SK-N-SH (cell line): ENCODE measurements around the gene SCYL2. TPM values are rescaled to one million over a fixed set of nuclear protein-coding genes. Genes with fewer than 3 reads are reported as not detected.

Experiments used
- CTCF ChIA-PET: fragments of 300-600, 350-600 bp; formaldehyde crosslinking; extraction: SDS; loops from one replicate; lab custom pipeline; 2021; lab: Yijun Ruan, JAX
- POLR2A ChIA-PET: fragments of 350-600 bp; sonication (Branson Sonifier 250); formaldehyde crosslinking; extraction: SDS; loops from one replicate; lab custom pipeline; 2020; ENCODE audit warnings: antibody characterized with exemption, inconsistent platforms; lab: Yijun Ruan, JAX
- DNase-seq: peaks from one replicate; pipeline ENCODE4 v3.0.0; 2012
- H2AFZ ChIP-seq: fragments of 200-600 bp; sonication (generic); 2 replicates; pipeline ENCODE4 v1.8.1; 2016; ENCODE audit warnings: antibody characterized with exemption, mild to moderate bottlenecking, low read depth
- H3F3A ChIP-seq: fragments of 200-600 bp; sonication (generic); replicated peaks from 2 replicates; pipeline ENCODE3; 2016; ENCODE audit warnings: antibody characterized with exemption, mild to moderate bottlenecking; ENCODE audit not compliant: insufficient read depth
- H3K27ac ChIP-seq, 2 experiments: fragments of 200-500 bp in 1 of 2; fragments of 200-600 bp in 1 of 2; sonication (Bioruptor generic) in 1 of 2; sonication (generic), shearing (Covaris generic) in 1 of 2; 2 replicates each; pipeline versions ENCODE4 v1.5.1 to v1.6.1; 2014 to 2016; ENCODE audit warnings: low read depth in 2 of 2, inconsistent platforms in 1 of 2, low read length in 1 of 2, mild to moderate bottlenecking in 1 of 2, mixed read lengths in 1 of 2
- H3K27me3 ChIP-seq: fragments of 200-600 bp; sonication (generic), shearing (Covaris generic); 2 replicates; pipeline ENCODE4 v1.6.1; 2016; ENCODE audit warnings: mixed run types; ENCODE audit not compliant: insufficient read depth
- H3K36me3 ChIP-seq, 2 experiments: fragments of 200-500 bp in 1 of 2; fragments of 200-600 bp in 1 of 2; sonication (Bioruptor generic) in 1 of 2; sonication (generic) in 1 of 2; replicated peaks in 1 of 2; 2 replicates each; pipeline versions ENCODE3 to v1.5.1; 2014 to 2016; ENCODE audit warnings: low read length in 1 of 2, mild to moderate bottlenecking in 1 of 2; ENCODE audit not compliant: insufficient read depth in 2 of 2, control insufficient read depth in 1 of 2
- H3K4me1 ChIP-seq, 2 experiments: fragments of 200-500 bp in 1 of 2; fragments of 200-600 bp in 1 of 2; sonication (Bioruptor generic) in 1 of 2; sonication (generic), shearing (Covaris generic) in 1 of 2; 2 replicates each; pipeline versions ENCODE4 v1.5.1 to v1.6.1; 2014 to 2016; ENCODE audit warnings: low read depth in 1 of 2, low read length in 1 of 2, mixed run types in 1 of 2; ENCODE audit not compliant: insufficient read depth in 2 of 2, control insufficient read depth in 1 of 2
- H3K4me2 ChIP-seq: fragments of 200-600 bp; sonication (generic), shearing (Covaris generic); 2 replicates; pipeline ENCODE4 v1.6.1; 2017; ENCODE audit warnings: mixed run types
- H3K4me3 ChIP-seq, 2 experiments: fragments of 200-500 bp in 1 of 2; fragments of 200-600 bp in 1 of 2; sonication (Bioruptor generic) in 1 of 2; sonication (generic), shearing (Covaris generic) in 1 of 2; 2 replicates each; pipeline versions ENCODE4 v1.5.1 to v1.8.1; 2014 to 2016; ENCODE audit warnings: low read depth in 2 of 2, inconsistent platforms in 1 of 2, low read length in 1 of 2, mild to moderate bottlenecking in 1 of 2, mixed read lengths in 1 of 2, moderate library complexity in 1 of 2
- H3K79me2 ChIP-seq: fragments of 200-600 bp; sonication (generic); 2 replicates; pipeline ENCODE4 v1.8.1; 2017; ENCODE audit warnings: mild to moderate bottlenecking; ENCODE audit not compliant: insufficient read depth
- H3K9ac ChIP-seq: fragments of 200-600 bp; sonication (generic); 2 replicates; pipeline ENCODE4 v1.6.1; 2017; ENCODE audit warnings: mixed run types
- H3K9me2 ChIP-seq: fragments of 200-600 bp; sonication (generic); 2 replicates; pipeline ENCODE4 v1.6.1; 2017; ENCODE audit warnings: mixed run types
- H3K9me3 ChIP-seq: fragments of 200-600 bp; sonication (generic); 2 replicates; pipeline ENCODE4 v1.6.1; 2017; ENCODE audit warnings: mixed run types, mild to moderate bottlenecking, moderate library complexity
- H4K20me1 ChIP-seq: fragments of 200-600 bp; sonication (generic); 2 replicates; pipeline ENCODE4 v1.6.1; 2017; ENCODE audit warnings: mild to moderate bottlenecking, mixed run types; ENCODE audit not compliant: insufficient read depth
- CTCF ChIP-seq: fragments of 200-600 bp; sonication (generic); IDR thresholded peaks from 2 replicates; pipeline ENCODE4 v1.6.1; 2017; ENCODE audit warnings: antibody characterized with exemption, mild to moderate bottlenecking, moderate library complexity
- NFIC ChIP-seq: IDR thresholded peaks from 2 replicates; pipeline ENCODE4 v1.4.0; 2012; ENCODE audit warnings: borderline replicate concordance
- POLR2AphosphoS5 ChIP-seq: IDR thresholded peaks from 2 replicates; pipeline ENCODE4 v1.6.1; 2012; ENCODE audit warnings: low read depth, low read length
- RCOR1 ChIP-seq: fragments of 150-350 bp; IDR thresholded peaks from 2 replicates; pipeline ENCODE4 v1.6.1; 2017; ENCODE audit warnings: antibody characterized with exemption, low read length
- RFX5 ChIP-seq: IDR thresholded peaks from 2 replicates; pipeline ENCODE4 v1.6.1; 2012; ENCODE audit warnings: mild to moderate bottlenecking, improper control_type of control experiment, low read length
- SMC3 ChIP-seq: IDR thresholded peaks from 2 replicates; pipeline ENCODE4 v1.6.1; 2012; ENCODE audit warnings: low read depth, low read length, improper control_type of control experiment
- USF1 ChIP-seq: IDR thresholded peaks from 2 replicates; pipeline ENCODE4 v1.4.0; 2012; ENCODE audit warnings: low read depth, borderline replicate concordance
- ZBTB33 ChIP-seq: IDR thresholded peaks from 2 replicates; pipeline ENCODE4 v1.4.0; 2012; ENCODE audit warnings: low read depth, borderline replicate concordance
- WGBS: methylation state at CpG from one replicate; pipeline ENCODE4 v1.1.6; 2017; ENCODE audit warnings: low lambda C conversion rate; 5-methylcytosine and 5-hydroxymethylcytosine counted together
- polyA plus RNA-seq, 3 experiments: library from polyadenylated mRNA; depleted of rRNA; stranded (reverse); fragments of >200 nt; gene quantifications; 2 replicates each; pipeline ENCODE4 v1.2.3, GENCODE V29; 2012

Gene SCYL2
- polyA plus RNA-seq, 1 of the 3 experiments (the other 2 are of a cell fraction) = 7.5 TPM

- no peaks in the 10 kb centered on the region for H3K27me3 ChIP-seq
- 91% methylated on average over 7 of the region's 7 CpGs for WGBS
- no peak for DNase-seq
- no peaks in the 10 kb centered on the region for H3K9me2 ChIP-seq
- H3K27ac ChIP-seq = no peak overlapping the region
- H3K79me2 ChIP-seq = no peaks in the 10 kb centered on the region
- TF ChIP-seq ZBTB33 = no peak
- no peak for TF ChIP-seq NFIC
- TF ChIP-seq CTCF = no peak
- TF ChIP-seq POLR2AphosphoS5 = no peak
- TF ChIP-seq RFX5 = no peak
- H3K4me2 ChIP-seq = no peak overlapping the region
- H4K20me1 ChIP-seq = no peaks in the 10 kb centered on the region
- no peaks in the 10 kb centered on the region for H3K9me3 ChIP-seq
- H3K9ac ChIP-seq = no peak overlapping the region
- H3K4me1 ChIP-seq = no peaks in the 10 kb centered on the region
- no peak overlapping the region for H3K4me3 ChIP-seq
- CTCF ChIA-PET = no interaction called here
- no peak overlapping the region for H2AFZ ChIP-seq
- H3K36me3 ChIP-seq = no peaks in the 10 kb centered on the region
- POLR2A ChIA-PET = no interaction called here
- no peaks in the 10 kb centered on the region for H3F3A ChIP-seq
Measured at GRCh38 chr12:100249941-100250340, 17.0 kb upstream of the SCYL2 start.

GRCh38 chr12:100251917-100252316, 15.1 kb upstream of the SCYL2 start:
- H3K4me3 ChIP-seq = no peak overlapping the region
- H3K36me3 ChIP-seq = no peaks in the 10 kb centered on the region
- H3F3A ChIP-seq = no peaks in the 10 kb centered on the region
- H3K27me3 ChIP-seq = no peaks in the 10 kb centered on the region
- DNase-seq = no peak
- H3K9me3 ChIP-seq = no peaks in the 10 kb centered on the region
- ChIA-PET CTCF (interaction anchor here (0.8 kb wide), 1 partner anchor 17 kb away, joined by 3 read pairs; no protein-coding TSS in a partner anchor), POLR2A (no interaction called here)
- TF ChIP-seq RCOR1 (no peak), RFX5 (no peak), USF1 (no peak), CTCF (no peak), SMC3 (no peak)
- no peak overlapping the region for H3K9ac ChIP-seq
- no peaks in the 10 kb centered on the region for H3K4me1 ChIP-seq
- H3K79me2 ChIP-seq = no peaks in the 10 kb centered on the region
- H4K20me1 ChIP-seq = no peaks in the 10 kb centered on the region
- no peaks in the 10 kb centered on the region for H3K9me2 ChIP-seq
- 55% methylated on average over 2 of the region's 2 CpGs for WGBS
- no peak overlapping the region for H2AFZ ChIP-seq
- H3K4me2 ChIP-seq = no peak overlapping the region
- H3K27ac ChIP-seq = no peak overlapping the region
